Measurements from ENCODE around the gene ZNF398. TPM values are rescaled to one million over a fixed set of nuclear protein-coding genes. Genes with fewer than 3 reads are reported as not detected.

The ZNF398 gene
- total and polyA plus RNA-seq, 2 of the 13 experiments (the other 11 are each of a cell fraction or from before 2014, with no cell fraction given) = 3.0 to 8.9 TPM

DNA sequence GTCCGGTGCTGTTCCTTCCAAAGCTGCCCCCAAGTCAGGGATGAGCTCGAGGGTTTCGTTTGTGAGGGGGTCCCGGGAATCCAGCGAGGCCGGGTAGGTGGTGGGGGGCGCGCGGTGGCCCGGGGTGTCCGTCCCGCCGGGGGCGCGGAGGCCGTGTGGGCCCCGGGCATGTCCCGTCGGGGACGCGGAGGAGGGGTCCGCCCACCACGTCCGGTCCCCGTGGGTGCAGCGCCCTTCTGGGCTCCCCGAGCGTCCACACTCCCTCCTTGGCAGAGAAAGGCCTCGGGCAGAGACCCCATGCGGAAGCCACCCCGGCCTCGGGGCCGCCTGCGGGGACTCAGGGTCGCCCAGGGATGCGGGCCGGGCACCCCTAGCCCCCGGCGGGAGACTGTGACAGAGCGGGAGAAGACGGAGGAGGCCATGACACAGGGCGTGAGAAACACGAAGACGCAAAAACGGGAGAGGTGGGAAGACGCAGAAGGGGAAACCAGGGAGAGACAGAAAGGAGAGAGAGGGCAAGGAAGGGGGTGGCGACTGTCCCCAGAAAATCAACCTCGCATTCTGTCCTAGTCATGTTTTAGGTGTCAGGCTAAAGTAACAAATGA lies 20.5 kb upstream of the ZNF398 start (continued):
- TF ChIP-seq, protein P1, sequence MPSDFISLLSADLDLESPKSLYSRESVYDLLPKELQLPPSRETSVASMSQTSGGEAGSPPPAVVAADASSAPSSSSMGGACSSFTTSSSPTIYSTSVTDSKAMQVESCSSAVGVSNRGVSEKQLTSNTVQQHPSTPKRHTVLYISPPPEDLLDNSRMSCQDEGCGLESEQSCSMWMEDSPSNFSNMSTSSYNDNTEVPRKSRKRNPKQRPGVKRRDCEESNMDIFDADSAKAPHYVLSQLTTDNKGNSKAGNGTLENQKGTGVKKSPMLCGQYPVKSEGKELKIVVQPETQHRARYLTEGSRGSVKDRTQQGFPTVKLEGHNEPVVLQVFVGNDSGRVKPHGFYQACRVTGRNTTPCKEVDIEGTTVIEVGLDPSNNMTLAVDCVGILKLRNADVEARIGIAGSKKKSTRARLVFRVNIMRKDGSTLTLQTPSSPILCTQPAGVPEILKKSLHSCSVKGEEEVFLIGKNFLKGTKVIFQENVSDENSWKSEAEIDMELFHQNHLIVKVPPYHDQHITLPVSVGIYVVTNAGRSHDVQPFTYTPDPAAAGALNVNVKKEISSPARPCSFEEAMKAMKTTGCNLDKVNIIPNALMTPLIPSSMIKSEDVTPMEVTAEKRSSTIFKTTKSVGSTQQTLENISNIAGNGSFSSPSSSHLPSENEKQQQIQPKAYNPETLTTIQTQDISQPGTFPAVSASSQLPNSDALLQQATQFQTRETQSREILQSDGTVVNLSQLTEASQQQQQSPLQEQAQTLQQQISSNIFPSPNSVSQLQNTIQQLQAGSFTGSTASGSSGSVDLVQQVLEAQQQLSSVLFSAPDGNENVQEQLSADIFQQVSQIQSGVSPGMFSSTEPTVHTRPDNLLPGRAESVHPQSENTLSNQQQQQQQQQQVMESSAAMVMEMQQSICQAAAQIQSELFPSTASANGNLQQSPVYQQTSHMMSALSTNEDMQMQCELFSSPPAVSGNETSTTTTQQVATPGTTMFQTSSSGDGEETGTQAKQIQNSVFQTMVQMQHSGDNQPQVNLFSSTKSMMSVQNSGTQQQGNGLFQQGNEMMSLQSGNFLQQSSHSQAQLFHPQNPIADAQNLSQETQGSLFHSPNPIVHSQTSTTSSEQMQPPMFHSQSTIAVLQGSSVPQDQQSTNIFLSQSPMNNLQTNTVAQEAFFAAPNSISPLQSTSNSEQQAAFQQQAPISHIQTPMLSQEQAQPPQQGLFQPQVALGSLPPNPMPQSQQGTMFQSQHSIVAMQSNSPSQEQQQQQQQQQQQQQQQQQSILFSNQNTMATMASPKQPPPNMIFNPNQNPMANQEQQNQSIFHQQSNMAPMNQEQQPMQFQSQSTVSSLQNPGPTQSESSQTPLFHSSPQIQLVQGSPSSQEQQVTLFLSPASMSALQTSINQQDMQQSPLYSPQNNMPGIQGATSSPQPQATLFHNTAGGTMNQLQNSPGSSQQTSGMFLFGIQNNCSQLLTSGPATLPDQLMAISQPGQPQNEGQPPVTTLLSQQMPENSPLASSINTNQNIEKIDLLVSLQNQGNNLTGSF (CRISPR knock-in tag; IDR thresholded peaks at IDR 0.05) = no peak
- peak; percentile 20 for TF ChIP-seq IKZF4 (CRISPR knock-in tag; IDR thresholded peaks at IDR 0.05; ENCODE audit: borderline replicate concordance, low read depth, not compliant biosample characterization)
- TF ChIP-seq ESRRA (CRISPR knock-in tag; IDR thresholded peaks at IDR 0.05; ENCODE audit: low read depth) = 0 out of 2 replicates have a peak, but pooled peaks have one; percentile 20
- peak; percentile 94 for TF ChIP-seq ZNF777 (CRISPR knock-in tag; IDR thresholded peaks at IDR 0.05)
- no peak for TF ChIP-seq THAP8 (CRISPR knock-in tag; IDR thresholded peaks at IDR 0.05; ENCODE audit: borderline replicate concordance)
- 0 out of 2 replicates have a peak, but pooled peaks have one; percentile 12 for TF ChIP-seq ZNF768 (CRISPR knock-in tag; IDR thresholded peaks at IDR 0.05)
- TF ChIP-seq, protein P2, sequence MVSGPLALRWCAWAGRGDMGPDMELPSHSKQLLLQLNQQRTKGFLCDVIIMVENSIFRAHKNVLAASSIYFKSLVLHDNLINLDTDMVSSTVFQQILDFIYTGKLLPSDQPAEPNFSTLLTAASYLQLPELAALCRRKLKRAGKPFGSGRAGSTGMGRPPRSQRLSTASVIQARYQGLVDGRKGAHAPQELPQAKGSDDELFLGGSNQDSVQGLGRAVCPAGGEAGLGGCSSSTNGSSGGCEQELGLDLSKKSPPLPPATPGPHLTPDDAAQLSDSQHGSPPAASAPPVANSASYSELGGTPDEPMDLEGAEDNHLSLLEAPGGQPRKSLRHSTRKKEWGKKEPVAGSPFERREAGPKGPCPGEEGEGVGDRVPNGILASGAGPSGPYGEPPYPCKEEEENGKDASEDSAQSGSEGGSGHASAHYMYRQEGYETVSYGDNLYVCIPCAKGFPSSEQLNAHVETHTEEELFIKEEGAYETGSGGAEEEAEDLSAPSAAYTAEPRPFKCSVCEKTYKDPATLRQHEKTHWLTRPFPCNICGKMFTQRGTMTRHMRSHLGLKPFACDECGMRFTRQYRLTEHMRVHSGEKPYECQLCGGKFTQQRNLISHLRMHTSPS (CRISPR knock-in tag; IDR thresholded peaks at IDR 0.05; ENCODE audit: low read depth) = 0 out of 2 replicates have a peak, but pooled peaks have one; percentile 17
- no peak for TF ChIP-seq ZBTB1 (CRISPR knock-in tag; IDR thresholded peaks at IDR 0.05; ENCODE audit: borderline replicate concordance)
- no peak for TF ChIP-seq LCORL (IDR thresholded peaks at IDR 0.05)
- no peak for TF ChIP-seq LCORL (CRISPR knock-in tag; IDR thresholded peaks at IDR 0.05)
- TF ChIP-seq WIZ (CRISPR knock-in tag; IDR thresholded peaks at IDR 0.05) = no peak
- TF ChIP-seq BCL6 (CRISPR knock-in tag; IDR thresholded peaks at IDR 0.05) = no peak
- TF ChIP-seq ZNF674 (CRISPR knock-in tag; IDR thresholded peaks at IDR 0.05; ENCODE audit: low read depth) = peak; percentile 87
